ENCODE results near the gene SHOC2. TPM values are rescaled to one million over a fixed set of nuclear protein-coding genes. Genes with fewer than 3 reads are reported as not detected.

The SHOC2 gene
- total and polyA plus RNA-seq, 2 of the 4 experiments (the other 2 are of a cell fraction), result 13.4 to 47.5 TPM

DNA sequence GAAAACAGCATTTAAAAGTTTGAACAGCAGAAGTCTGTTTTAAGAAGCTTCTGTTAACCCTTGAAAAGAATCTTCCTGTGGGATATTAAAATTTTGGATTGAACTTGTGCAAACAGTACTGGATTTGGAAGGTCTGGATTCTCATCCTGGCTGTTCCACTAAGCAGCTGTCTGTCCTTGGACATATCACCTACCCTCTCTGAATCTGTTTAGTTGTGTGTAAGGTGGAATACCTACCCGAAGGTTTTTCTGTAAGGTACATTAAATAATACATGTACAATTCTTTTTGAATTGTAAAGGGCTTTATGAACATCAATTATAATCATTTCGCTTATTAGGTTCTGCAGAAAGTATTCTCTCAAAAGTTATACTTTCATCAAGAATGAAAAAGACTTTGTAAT, 45.5 kb upstream of the SHOC2 start:
- Histone ChIP-seq H2BK20ac (ENCODE audit: low read depth, low read length) (no peak overlapping the region), H3K4me1 (ENCODE audit: control insufficient read depth, insufficient read depth, low read length) (peaks cover 4% of the 10 kb centered on the region; the same call in 1 of the 2 replicates), H3K4me2 (ENCODE audit: low read depth, low read length) (peak overlapping the region; percentile 68), H3K56ac (ENCODE audit: extremely low read depth, insufficient read depth, low read length) (no peak overlapping the region; the same call in 1 of the 2 replicates), H2BK5ac (ENCODE audit: low read depth, low read length, poor library complexity, severe bottlenecking) (no peak overlapping the region), H2AK9ac (replicated peaks; ENCODE audit: low read depth, low read length, poor library complexity) (no peak overlapping the region), H4K5ac (ENCODE audit: low read depth, low read length) (no peak overlapping the region), H3K4ac (ENCODE audit: low read depth, low read length) (no peak overlapping the region), H3K36me3 (ENCODE audit: control insufficient read depth, insufficient read depth, low read length) (peaks cover 2% of the 10 kb centered on the region), H3K23ac (ENCODE audit: low read depth, low read length) (no peak overlapping the region), H2BK15ac (ENCODE audit: low read depth, low read length) (no peak overlapping the region), H3K27ac (ENCODE audit: insufficient read depth, low read length) (no peak overlapping the region), H4K20me1 (ENCODE audit: insufficient read depth, low read length) (no peaks in the 10 kb centered on the region; the same call in 1 of the 2 replicates), H2BK120ac (ENCODE audit: low read depth, low read length) (no peak overlapping the region), H2AFZ (replicated peaks; ENCODE audit: low read length, poor library complexity) (no peak overlapping the region), H3K27me3 (ENCODE audit: control insufficient read depth, insufficient read depth, low read length) (no peaks in the 10 kb centered on the region), H3K9me3 (ENCODE audit: control insufficient read depth, insufficient read depth, low read length) (no peaks in the 10 kb centered on the region), H4K8ac (ENCODE audit: low read depth in 2 of 2, low read length in 2 of 2) (no peak overlapping the region), H3K18ac (ENCODE audit: low read depth, low read length) (no peak overlapping the region), H3K79me1 (ENCODE audit: low read depth in 1 of 2, low read length in 2 of 2) (peaks cover 0 to 14% of the 10 kb centered on the region in 2 experiments; a peak in 2 of 4 replicates), H3K9ac (ENCODE audit: low read depth, low read length) (no peak overlapping the region), H3K4me3 (ENCODE audit: insufficient read depth, low read depth, low read length) (no peak overlapping the region), H2AK5ac (ENCODE audit: low read depth, low read length) (no peak overlapping the region), H4K91ac (ENCODE audit: insufficient read depth, low read depth, low read length) (no peak overlapping the region), H3K9me1 (ENCODE audit: insufficient read depth, low read length) (peaks cover 9% of the 10 kb centered on the region), H3K14ac (replicated peaks; ENCODE audit: low read depth, low read length) (no peak overlapping the region)
- in situ Hi-C loops (cut with MboI; ENCODE audit: low sequenced_read_pairs), result no loop called here
- CTCF ChIA-PET, result no interaction called here
- POLR2A ChIA-PET (ENCODE audit: unreplicated experiment), result no interaction called here
- DNase-seq (no peak), ATAC-seq (ENCODE audit: low read depth) (no peak)
- no TSS peak for BruUV-seq (replicated peaks)
- dilution Hi-C loops (cut with HindIII; ENCODE audit: low sequenced_read_pairs, unreplicated experiment), result no loop called here
- TF ChIP-seq RAD21 (IDR thresholded peaks at IDR 0.05; ENCODE audit: low read length) (no peak), CHD1 (IDR thresholded peaks at IDR 0.05; ENCODE audit: low read depth, low read length) (no peak), MXI1 (IDR thresholded peaks at IDR 0.05; ENCODE audit: borderline replicate concordance, low read depth, low read length) (no peak), SMC3 (IDR thresholded peaks at IDR 0.05; ENCODE audit: low read depth, low read length) (no peak), NFE2L2 (IDR thresholded peaks at IDR 0.05; ENCODE audit: low read depth, low read length) (no peak), ELK1 (IDR thresholded peaks at IDR 0.05; ENCODE audit: borderline replicate concordance, low read depth, low read length) (no peak), BHLHE40 (IDR thresholded peaks at IDR 0.05; ENCODE audit: low read depth, low read length) (no peak), MAZ (IDR thresholded peaks at IDR 0.05; ENCODE audit: borderline replicate concordance, low read depth, low read length) (no peak), POLR2A (IDR thresholded peaks at IDR 0.05; ENCODE audit: low read depth, low read length) (no peak), FOS (IDR thresholded peaks at IDR 0.05; ENCODE audit: low read depth, low read length) (no peak), RCOR1 (IDR thresholded peaks at IDR 0.05; ENCODE audit: insufficient replicate concordance, low read length) (no peak), RFX5 (IDR thresholded peaks at IDR 0.05; ENCODE audit: low read depth, low read length) (no peak), MAFK (IDR thresholded peaks at IDR 0.05; ENCODE audit: low read depth, low read length) (no peak)
- TF ChIP-seq, protein P1, sequence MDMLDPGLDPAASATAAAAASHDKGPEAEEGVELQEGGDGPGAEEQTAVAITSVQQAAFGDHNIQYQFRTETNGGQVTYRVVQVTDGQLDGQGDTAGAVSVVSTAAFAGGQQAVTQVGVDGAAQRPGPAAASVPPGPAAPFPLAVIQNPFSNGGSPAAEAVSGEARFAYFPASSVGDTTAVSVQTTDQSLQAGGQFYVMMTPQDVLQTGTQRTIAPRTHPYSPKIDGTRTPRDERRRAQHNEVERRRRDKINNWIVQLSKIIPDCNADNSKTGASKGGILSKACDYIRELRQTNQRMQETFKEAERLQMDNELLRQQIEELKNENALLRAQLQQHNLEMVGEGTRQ (IDR thresholded peaks at IDR 0.05; ENCODE audit: low read depth, low read length), result no peak
- TF ChIP-seq, protein P2, sequence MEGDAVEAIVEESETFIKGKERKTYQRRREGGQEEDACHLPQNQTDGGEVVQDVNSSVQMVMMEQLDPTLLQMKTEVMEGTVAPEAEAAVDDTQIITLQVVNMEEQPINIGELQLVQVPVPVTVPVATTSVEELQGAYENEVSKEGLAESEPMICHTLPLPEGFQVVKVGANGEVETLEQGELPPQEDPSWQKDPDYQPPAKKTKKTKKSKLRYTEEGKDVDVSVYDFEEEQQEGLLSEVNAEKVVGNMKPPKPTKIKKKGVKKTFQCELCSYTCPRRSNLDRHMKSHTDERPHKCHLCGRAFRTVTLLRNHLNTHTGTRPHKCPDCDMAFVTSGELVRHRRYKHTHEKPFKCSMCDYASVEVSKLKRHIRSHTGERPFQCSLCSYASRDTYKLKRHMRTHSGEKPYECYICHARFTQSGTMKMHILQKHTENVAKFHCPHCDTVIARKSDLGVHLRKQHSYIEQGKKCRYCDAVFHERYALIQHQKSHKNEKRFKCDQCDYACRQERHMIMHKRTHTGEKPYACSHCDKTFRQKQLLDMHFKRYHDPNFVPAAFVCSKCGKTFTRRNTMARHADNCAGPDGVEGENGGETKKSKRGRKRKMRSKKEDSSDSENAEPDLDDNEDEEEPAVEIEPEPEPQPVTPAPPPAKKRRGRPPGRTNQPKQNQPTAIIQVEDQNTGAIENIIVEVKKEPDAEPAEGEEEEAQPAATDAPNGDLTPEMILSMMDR (conservative IDR thresholded peaks at IDR 0.05; ENCODE audit: low read depth, low read length), result no peak
- WGBS, 2 experiments (ENCODE audit: extremely low coverage in 2 of 2, insufficient read length in 1 of 2), result no CpG with 5 or more reads among the region's 2 CpGs
- intact Hi-C loops (cut with micrococcal nuclease), result loop anchor here (1.0 to 5.0 kb wide), 4 partner anchors 71 to 262 kb away; no protein-coding TSS in a partner anchor

Data from IMR-90 (cell line).